Measurements from ENCODE around the gene FANCG. TPM values are rescaled to one million over a fixed set of nuclear protein-coding genes. Genes with fewer than 3 reads are reported as not detected.

Gene FANCG
- total and polyA plus RNA-seq, 4 donors: 7.2 to 20.6 (median 15.3) TPM

DNA sequence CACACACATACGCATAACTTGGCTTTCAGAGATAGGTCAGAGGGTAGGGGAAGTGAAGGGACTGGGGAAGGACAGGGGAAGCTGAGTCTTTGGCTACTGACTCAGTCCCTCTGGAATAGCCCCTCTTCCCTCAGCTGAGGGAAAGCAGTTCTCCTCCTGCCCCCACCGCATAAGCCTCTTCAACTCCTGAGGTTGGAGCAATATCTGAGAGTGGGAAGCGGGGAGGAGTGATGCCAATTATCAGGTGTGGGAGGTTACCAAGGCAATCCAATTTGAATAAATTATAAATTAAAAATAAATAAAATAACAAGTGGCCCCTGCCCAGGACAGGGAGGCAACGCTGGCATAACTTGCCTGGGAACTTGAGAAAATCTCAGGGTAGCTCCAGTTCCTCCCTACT is 24.8 kb upstream of the FANCG start:
- Histone ChIP-seq H3K9ac (ENCODE audit: insufficient read depth in 1 of 2, low read length in 2 of 2) (no peak overlapping the region), H3K4me3 (no peak overlapping the region), H3K36me3 (ENCODE audit: control insufficient read depth in 4 of 4, insufficient read depth in 4 of 4, low read length in 4 of 4) (peaks cover 18 to 45% (median 31%) of the 10 kb centered on the region in 4 donors), H3K27me3 (ENCODE audit: control insufficient read depth in 3 of 3, insufficient read depth in 3 of 3, low read length in 2 of 3) (no peaks in the 10 kb centered on the region), H3K4me1 (ENCODE audit: control insufficient read depth in 5 of 5, insufficient read depth in 5 of 5, low read length in 5 of 5) (peaks cover 4 to 18% (median 17%) of the 10 kb centered on the region in 5 donors), H3K9me3 (ENCODE audit: control insufficient read depth in 4 of 4, insufficient read depth in 3 of 4, low read length in 3 of 4) (no peaks in the 10 kb centered on the region), H3K27ac (ENCODE audit: low read depth in 1 of 2, low read length in 1 of 2) (no peak overlapping the region)
- TF ChIP-seq CTCF (IDR thresholded peaks at IDR 0.05; ENCODE audit: control extremely low read depth, extremely low read depth): no peak
- DNase-seq (no peak), ATAC-seq (ENCODE audit: insufficient read depth, low FRiP score) (no peak)
- WGBS, 2 donors: 93 to 96% methylated on average over 4 of the region's 4 CpGs

DNA sequence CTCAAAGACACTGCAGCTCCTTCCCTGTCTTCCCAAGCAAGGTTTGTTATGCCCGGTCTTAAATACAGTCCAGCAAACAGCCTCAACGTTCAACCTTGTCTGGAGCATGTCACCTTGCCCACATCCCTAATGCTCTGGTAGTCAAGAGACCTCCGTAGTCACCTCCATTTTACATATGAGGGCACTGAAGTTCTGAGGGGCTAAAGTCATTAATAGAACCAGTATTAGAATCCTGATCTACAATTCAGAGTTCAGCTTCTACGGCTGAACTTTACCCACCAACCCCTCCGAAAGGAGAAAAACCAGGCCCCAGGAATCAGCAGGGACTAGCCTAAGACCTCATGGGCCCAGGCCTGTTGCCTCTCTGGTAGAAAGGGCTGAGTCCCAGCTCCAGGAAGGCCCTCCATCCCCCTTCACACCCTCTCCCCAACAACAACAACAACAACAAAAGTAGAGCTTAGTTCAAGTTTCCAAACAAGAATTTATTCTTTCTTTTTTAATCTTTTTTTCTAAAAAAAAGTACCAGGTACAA is 24.0 kb upstream of the FANCG start:
- no peaks in the 10 kb centered on the region for H3K27me3 ChIP-seq (ENCODE audit: control insufficient read depth in 3 of 3, insufficient read depth in 3 of 3, low read length in 2 of 3)
- DNase-seq: no peak
- 42 to 48% methylated on average over 5 of the region's 5 CpGs for WGBS, 2 donors
- ATAC-seq (ENCODE audit: insufficient read depth, low FRiP score): no peak
- peak overlapping the region in 1 of 2 donors; percentile 88 for H3K27ac ChIP-seq (ENCODE audit: low read depth in 1 of 2, low read length in 1 of 2)
- H3K4me3 ChIP-seq: no peak overlapping the region
- peaks cover 18 to 45% (median 31%) of the 10 kb centered on the region in 4 donors for H3K36me3 ChIP-seq (ENCODE audit: control insufficient read depth in 4 of 4, insufficient read depth in 4 of 4, low read length in 4 of 4)
- peak overlapping the region; percentile 35 to 87 for H3K9ac ChIP-seq (ENCODE audit: insufficient read depth in 1 of 2, low read length in 2 of 2)
- H3K4me1 ChIP-seq (ENCODE audit: control insufficient read depth in 5 of 5, insufficient read depth in 5 of 5, low read length in 5 of 5): peaks cover 4 to 17% (median 13%) of the 10 kb centered on the region in 5 donors
- no peak for TF ChIP-seq CTCF (IDR thresholded peaks at IDR 0.05; ENCODE audit: control extremely low read depth, extremely low read depth)
- H3K9me3 ChIP-seq (ENCODE audit: control insufficient read depth in 4 of 4, insufficient read depth in 3 of 4, low read length in 3 of 4): no peaks in the 10 kb centered on the region

DNA sequence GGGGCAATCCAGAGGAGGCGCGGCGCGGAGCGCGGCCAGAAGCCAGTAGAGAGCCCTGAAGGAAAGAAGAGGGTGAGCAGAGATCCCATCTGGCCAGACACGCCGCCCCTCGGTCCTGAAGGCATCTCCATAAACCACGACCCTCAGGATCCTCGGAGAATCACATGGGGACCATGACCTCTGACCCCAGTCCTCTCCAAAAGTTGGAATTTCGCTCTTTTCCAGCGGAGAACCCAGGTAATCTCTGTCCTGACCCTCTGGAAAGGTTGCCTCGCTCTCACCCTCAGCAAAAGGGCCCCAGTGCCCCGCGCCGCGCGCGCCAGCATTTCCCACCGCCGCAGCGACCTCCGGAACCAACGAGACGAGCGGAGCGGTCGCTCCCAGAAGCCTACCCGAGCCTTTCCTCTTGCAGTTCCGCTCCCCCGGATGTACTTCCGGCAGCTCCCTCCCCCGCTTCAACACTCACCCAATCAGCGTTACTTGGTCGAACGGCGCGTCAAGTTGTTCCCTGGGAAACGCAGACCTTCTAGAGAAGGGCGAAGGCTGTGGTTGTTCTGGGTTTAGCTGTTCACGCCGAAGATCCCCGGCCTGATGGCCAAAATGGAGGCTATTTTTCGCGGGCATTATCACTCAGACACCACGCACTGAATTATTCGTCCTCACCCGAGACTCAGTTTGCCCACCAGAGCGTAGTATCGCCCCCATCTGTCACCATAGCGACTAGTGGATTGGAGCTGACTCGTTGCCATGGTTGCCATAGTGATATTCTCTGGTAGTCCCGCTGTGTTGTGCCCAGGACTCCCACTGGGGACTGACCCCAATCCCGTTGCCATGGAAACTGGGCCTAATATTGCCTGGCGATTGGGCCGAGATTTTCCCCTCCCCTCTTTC is 23.3 kb upstream of the FANCG start, which contains the start of gene STOML2:
TSS of gene STOML2 (minus strand) at position 363 of the 891 bp plus-strand sequence. CDS start at position 326, 37 bp downstream.
- DNase-seq (peak; percentile 97 to 99 (median 98)), ATAC-seq (ENCODE audit: insufficient read depth, low FRiP score) (peak; percentile 95)
- TF ChIP-seq CTCF (IDR thresholded peaks at IDR 0.05; ENCODE audit: control extremely low read depth, extremely low read depth): no peak
- no peaks in the 10 kb centered on the region for H3K27me3 ChIP-seq (ENCODE audit: control insufficient read depth in 3 of 3, insufficient read depth in 3 of 3, low read length in 2 of 3)
- peak within 1 kb of the TSS; percentile 70 to 88 for H3K27ac ChIP-seq (ENCODE audit: low read depth in 1 of 2, low read length in 1 of 2)
- 1% methylated on average over 57 of the region's 57 CpGs for WGBS, 2 donors
- H3K4me3 ChIP-seq: peak within 1 kb of the TSS; percentile 81
- H3K4me1 ChIP-seq (ENCODE audit: control insufficient read depth in 5 of 5, insufficient read depth in 5 of 5, low read length in 5 of 5): peaks cover 4 to 17% (median 13%) of the 10 kb centered on the region in 5 donors
- no peaks in the 10 kb centered on the region for H3K9me3 ChIP-seq (ENCODE audit: control insufficient read depth in 4 of 4, insufficient read depth in 3 of 4, low read length in 3 of 4)
- peak within 1 kb of the TSS; percentile 93 for H3K9ac ChIP-seq (ENCODE audit: insufficient read depth in 1 of 2, low read length in 2 of 2)
- H3K36me3 ChIP-seq (ENCODE audit: control insufficient read depth in 4 of 4, insufficient read depth in 4 of 4, low read length in 4 of 4): peaks cover 18 to 42% (median 29%) of the 10 kb centered on the region in 4 donors

Measured in lung (tissue), 12 donors.